ENCODE measurements around the gene TLE2.

- TF ChIP-seq, protein P1, sequence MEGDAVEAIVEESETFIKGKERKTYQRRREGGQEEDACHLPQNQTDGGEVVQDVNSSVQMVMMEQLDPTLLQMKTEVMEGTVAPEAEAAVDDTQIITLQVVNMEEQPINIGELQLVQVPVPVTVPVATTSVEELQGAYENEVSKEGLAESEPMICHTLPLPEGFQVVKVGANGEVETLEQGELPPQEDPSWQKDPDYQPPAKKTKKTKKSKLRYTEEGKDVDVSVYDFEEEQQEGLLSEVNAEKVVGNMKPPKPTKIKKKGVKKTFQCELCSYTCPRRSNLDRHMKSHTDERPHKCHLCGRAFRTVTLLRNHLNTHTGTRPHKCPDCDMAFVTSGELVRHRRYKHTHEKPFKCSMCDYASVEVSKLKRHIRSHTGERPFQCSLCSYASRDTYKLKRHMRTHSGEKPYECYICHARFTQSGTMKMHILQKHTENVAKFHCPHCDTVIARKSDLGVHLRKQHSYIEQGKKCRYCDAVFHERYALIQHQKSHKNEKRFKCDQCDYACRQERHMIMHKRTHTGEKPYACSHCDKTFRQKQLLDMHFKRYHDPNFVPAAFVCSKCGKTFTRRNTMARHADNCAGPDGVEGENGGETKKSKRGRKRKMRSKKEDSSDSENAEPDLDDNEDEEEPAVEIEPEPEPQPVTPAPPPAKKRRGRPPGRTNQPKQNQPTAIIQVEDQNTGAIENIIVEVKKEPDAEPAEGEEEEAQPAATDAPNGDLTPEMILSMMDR (IDR thresholded peaks at IDR 0.05), result no peak
- no peak for TF ChIP-seq POLR2A (IDR thresholded peaks at IDR 0.05)
Observed at GRCh38 chr19:2981898-2982297, 47.2 kb downstream of the TLE2 start.

All from testis (tissue), 2 donors.